ENCODE data around the gene QRICH2.

The QRICH2 gene

DNA sequence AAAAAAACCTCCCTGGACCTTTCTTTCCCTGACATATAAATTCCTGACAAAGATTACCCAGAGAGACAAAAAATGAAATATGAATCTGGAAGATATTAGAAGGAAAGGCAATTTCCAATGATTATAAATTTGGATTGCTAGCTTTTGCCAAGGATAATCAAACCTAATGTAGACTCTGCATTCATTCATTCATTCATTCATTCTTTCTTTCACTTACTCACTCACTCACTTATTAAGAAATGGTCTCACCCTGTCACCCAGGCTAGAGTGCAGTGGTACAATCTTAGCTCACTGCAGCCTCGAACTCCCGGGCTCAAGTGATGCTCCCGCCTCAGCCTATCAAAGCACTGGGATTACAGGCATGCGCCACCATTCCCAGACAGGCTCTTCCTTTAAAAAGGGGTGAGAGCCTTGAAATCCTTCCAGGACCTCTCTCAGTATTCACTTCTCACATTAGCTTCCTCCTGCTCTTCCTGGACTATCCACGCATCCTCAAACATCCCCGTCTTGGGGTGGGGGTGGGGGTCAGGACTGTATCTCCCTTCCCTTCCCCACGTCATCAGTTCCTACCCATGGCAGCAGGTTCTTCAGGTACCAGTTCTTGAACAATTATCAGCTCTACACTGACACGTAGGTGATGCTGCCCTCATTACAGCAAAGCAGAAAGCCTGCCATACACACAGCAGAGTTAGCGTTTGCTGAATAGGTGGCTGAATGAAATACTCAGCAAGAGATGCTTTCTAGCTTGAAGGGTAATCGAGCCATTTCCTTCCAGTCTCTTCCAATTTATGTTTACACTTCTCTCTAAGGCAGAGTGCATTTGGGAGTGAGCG, 25.8 kb upstream of the QRICH2 start:
- no peak overlapping the region for H3K27ac ChIP-seq
- no peak overlapping the region for H3K4me3 ChIP-seq (ENCODE audit: low read depth, low read length)
- H3K36me3 ChIP-seq = peaks cover 52% of the 10 kb centered on the region
- TF ChIP-seq, protein P1, sequence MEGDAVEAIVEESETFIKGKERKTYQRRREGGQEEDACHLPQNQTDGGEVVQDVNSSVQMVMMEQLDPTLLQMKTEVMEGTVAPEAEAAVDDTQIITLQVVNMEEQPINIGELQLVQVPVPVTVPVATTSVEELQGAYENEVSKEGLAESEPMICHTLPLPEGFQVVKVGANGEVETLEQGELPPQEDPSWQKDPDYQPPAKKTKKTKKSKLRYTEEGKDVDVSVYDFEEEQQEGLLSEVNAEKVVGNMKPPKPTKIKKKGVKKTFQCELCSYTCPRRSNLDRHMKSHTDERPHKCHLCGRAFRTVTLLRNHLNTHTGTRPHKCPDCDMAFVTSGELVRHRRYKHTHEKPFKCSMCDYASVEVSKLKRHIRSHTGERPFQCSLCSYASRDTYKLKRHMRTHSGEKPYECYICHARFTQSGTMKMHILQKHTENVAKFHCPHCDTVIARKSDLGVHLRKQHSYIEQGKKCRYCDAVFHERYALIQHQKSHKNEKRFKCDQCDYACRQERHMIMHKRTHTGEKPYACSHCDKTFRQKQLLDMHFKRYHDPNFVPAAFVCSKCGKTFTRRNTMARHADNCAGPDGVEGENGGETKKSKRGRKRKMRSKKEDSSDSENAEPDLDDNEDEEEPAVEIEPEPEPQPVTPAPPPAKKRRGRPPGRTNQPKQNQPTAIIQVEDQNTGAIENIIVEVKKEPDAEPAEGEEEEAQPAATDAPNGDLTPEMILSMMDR (IDR thresholded peaks at IDR 0.05; ENCODE audit: low read depth, low read length) = no peak
- no peak for DNase-seq
- H3K27me3 ChIP-seq (ENCODE audit: insufficient read depth, low read depth, severe bottlenecking) = no peaks in the 10 kb centered on the region
- no peaks in the 10 kb centered on the region for H3K9me3 ChIP-seq (ENCODE audit: severe bottlenecking)

DNA sequence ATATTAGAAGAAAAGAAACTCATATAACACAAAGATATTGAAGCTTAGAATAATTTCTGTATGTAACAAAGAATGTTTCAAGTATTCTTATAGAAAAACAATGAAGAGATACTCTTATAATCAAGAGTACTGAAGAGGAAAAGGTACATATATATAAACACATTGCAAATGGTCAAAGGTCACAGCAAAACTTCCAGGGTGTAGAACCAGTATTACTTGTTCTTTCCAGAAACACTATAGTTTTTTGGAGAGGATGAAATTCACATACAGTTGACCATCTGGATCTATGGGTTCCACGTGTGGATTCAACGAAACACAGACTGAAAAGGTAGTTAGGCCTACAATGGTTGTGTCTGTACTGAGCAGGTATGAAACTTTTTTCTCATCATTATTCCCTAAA, 23.0 kb upstream of the QRICH2 start:
- H3K4me3 ChIP-seq (ENCODE audit: low read depth, low read length) = no peak overlapping the region
- no peak overlapping the region for H3K27ac ChIP-seq
- H3K27me3 ChIP-seq (ENCODE audit: insufficient read depth, low read depth, severe bottlenecking) = no peaks in the 10 kb centered on the region
- no peaks in the 10 kb centered on the region for H3K9me3 ChIP-seq (ENCODE audit: severe bottlenecking)
- TF ChIP-seq, protein P1 (IDR thresholded peaks at IDR 0.05; ENCODE audit: low read depth, low read length) = no peak
- no peak for DNase-seq
- peaks cover 72% of the 10 kb centered on the region for H3K36me3 ChIP-seq

DNA sequence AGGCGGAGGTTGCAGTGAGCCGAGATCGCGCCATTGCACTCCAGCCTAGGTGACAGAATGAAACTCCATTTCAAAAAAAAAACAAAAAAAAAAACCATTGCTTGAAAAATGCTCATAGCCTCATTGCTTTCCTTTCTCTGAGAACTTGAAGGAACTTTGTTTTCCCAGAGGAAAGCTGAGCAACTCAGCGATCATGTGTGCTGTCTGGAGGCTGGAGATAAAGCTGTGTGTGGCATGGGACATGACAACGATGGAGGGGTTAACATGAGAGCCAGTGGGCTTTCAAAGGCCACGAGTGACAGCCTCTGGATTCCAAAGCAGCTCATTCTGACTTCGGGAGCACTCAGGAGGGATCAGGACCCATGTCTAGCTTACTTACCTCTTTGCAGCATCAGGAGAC, 21.6 kb upstream of the QRICH2 start:
- TF ChIP-seq, protein P1 (IDR thresholded peaks at IDR 0.05; ENCODE audit: low read depth, low read length) = no peak
- Histone ChIP-seq H3K27me3 (ENCODE audit: insufficient read depth, low read depth, severe bottlenecking) (no peaks in the 10 kb centered on the region), H3K27ac (no peak overlapping the region), H3K9me3 (ENCODE audit: severe bottlenecking) (no peaks in the 10 kb centered on the region), H3K36me3 (peaks cover 73% of the 10 kb centered on the region), H3K4me3 (ENCODE audit: low read depth, low read length) (no peak overlapping the region)
- DNase-seq = no peak

DNA sequence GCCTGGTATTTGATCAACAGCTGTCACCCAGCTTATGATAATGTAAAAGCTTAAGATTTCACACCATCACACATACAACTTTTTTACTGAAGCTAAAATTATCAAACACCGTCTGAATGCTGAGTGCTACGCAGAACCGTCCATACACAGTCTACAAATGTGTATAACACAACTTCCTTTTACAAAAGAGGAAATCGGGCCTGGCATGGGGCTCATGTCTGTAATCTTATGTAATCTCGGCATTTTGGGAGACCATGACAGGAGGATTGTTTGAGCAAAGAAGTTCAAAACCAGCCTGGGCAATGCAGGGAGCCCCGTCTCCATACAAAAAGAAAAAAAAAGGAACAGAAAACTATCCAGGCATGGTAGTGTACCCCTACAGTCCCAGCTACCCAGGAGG, 19.6 kb upstream of the QRICH2 start:
- Histone ChIP-seq H3K9me3 (ENCODE audit: severe bottlenecking) (no peaks in the 10 kb centered on the region), H3K27ac (no peak overlapping the region), H3K27me3 (ENCODE audit: insufficient read depth, low read depth, severe bottlenecking) (no peaks in the 10 kb centered on the region), H3K4me3 (ENCODE audit: low read depth, low read length) (no peak overlapping the region), H3K36me3 (peaks cover 87% of the 10 kb centered on the region)
- DNase-seq = no peak
- TF ChIP-seq, protein P1 (IDR thresholded peaks at IDR 0.05; ENCODE audit: low read depth, low read length) = no peak

DNA sequence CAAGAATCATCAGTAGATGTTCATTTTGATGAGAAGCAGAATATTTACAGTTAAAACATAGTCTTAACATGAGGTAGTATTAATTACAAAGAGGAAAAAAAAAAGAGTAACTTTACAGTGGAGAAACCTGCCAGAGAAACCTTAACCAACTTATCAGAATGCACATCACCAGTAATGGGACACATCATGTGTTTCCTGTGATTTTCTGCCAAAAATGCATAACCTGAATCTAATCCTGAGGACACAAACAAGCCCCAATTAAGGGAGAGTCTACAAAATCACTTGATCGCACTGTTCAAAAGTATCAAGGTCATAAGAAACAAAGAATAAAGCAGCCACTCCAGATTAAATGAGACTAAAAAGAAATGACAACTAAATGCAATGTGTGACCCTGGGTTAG, 18.2 kb upstream of the QRICH2 start:
- Histone ChIP-seq H3K36me3 (peaks cover 89% of the 10 kb centered on the region), H3K4me3 (ENCODE audit: low read depth, low read length) (no peak overlapping the region), H3K9me3 (ENCODE audit: severe bottlenecking) (no peaks in the 10 kb centered on the region), H3K27me3 (ENCODE audit: insufficient read depth, low read depth, severe bottlenecking) (no peaks in the 10 kb centered on the region), H3K27ac (no peak overlapping the region)
- DNase-seq = no peak
- TF ChIP-seq, protein P1 (IDR thresholded peaks at IDR 0.05; ENCODE audit: low read depth, low read length) = no peak

DNA sequence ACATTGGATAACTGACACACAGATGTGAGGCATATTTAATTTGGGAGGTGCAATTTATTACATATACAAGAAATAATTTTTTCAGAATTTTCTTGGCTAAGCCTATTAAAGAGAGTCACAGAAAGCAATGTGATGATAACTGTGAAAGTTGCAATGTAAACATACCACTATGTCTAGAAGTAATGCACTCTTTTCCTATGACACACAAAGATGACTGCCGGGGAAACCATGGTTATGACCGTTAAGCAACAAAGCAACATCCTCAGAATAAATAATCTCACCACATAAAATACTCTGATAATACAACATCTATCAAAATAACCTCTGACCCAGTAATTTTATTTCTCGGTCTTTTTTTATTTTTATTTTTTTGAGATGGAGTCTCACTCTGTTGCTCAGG, 10.5 kb upstream of the QRICH2 start:
- TF ChIP-seq, protein P1 (IDR thresholded peaks at IDR 0.05; ENCODE audit: low read depth, low read length) = no peak
- Histone ChIP-seq H3K9me3 (ENCODE audit: severe bottlenecking) (no peaks in the 10 kb centered on the region), H3K4me3 (ENCODE audit: low read depth, low read length) (no peak overlapping the region), H3K27ac (no peak overlapping the region), H3K36me3 (peaks cover 77% of the 10 kb centered on the region), H3K27me3 (ENCODE audit: insufficient read depth, low read depth, severe bottlenecking) (no peaks in the 10 kb centered on the region)
- DNase-seq = no peak

Data from WERI-Rb-1 (cell line).